GM19395 (cell line): ENCODE data around the gene UIMC1.
"Not testable (repeated sequence)": the region's sequence is repeated elsewhere in the genome, so short reads cannot be mapped to it uniquely, and the experiment has no call there.

Experiments
- ATAC-seq: cut with Tn5 transposase; IDR thresholded peaks from one replicate; pipeline ENCODE4 v1.9.1; 2021; ENCODE audit warnings: mild to moderate bottlenecking, moderate library complexity; ENCODE audit not compliant: unreplicated experiment

Gene UIMC1

GRCh38 chr5:176873541-176874172 is 132.9 kb downstream of the UIMC1 start:
- ATAC-seq = no peak

DNA sequence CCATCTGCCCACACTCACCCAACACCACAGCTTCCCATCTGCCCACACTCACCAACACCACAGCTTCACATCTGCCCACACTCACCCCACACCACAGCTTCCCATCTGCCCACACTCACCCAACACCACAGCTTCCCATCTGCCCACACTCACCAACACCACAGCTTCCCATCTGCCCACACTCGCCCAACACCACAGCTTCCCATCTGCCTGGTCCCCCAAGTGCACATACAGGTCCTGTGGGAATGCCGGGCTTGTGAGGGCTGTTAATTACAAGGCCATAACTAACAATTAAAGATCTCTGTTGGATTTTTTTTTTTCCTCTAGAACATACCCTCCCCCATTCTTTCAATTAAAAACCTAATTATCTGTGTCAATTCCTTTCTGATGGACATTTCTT is 133.6 kb downstream of the UIMC1 start:
- not testable (repeated sequence) for ATAC-seq

DNA sequence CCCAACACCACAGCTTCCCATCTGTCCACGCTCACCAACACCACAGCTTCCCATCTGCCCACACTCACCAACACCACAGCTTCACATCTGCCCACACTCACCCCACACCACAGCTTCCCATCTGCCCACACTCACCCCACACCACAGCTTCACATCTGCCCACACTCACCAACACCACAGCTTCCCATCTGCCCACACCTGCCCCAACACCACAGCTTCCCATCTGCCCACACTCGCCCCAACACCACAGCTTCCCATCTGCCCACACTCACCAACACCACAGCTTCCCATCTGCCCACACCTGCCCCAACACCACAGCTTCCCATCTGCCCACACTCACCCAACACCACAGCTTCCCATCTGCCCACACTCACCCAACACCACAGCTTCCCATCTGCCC is 134.0 kb downstream of the UIMC1 start:
- not testable (repeated sequence) for ATAC-seq

DNA sequence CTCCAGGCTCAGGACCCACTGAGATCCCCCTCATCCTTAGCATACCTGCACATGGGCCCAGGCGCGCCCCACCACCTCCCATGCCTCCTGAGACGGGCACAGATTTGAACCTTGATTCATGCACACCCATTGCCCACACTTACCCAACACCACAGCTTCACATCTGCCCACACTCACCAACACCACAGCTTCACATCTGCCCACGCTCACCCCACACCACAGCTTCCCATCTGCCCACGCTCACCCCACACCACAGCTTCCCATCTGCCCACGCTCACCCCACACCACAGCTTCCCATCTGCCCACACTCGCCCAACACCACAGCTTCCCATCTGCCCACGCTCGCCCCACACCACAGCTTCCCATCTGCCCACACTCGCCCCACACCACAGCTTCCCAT is 135.9 kb downstream of the UIMC1 start:
- not testable (repeated sequence) for ATAC-seq

GRCh38 chr5:176870110-176870591 is 136.4 kb downstream of the UIMC1 start:
- no peak for ATAC-seq

DNA sequence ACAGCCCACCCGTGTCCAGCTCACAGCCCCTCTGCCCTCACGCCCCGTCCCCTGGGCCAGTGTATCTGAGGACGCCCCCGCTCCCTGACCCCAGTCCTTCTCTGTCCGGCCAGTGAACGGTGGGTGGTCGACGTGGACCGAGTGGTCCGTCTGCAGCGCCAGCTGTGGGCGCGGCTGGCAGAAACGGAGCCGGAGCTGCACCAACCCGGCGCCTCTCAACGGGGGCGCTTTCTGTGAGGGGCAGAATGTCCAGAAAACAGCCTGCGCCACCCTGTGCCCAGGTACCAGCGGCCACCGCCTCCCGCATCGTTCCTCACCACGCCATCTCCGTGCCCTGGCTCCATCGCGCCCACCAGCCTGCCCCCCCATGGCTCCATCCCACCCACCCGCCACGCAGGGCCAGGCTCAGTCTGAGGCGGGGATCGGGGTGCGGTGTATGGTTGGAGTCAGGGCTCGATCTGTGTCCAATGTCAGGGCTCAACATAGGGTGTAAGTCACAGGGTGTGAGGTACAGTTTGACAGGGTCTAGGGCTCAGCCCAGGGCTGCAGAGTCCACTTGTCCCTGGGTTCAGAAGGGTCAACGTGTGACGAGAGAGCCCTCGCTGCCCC is 137.0 kb downstream of the UIMC1 start:
- ATAC-seq = no peak

GRCh38 chr5:176868731-176869130 is 137.8 kb downstream of the UIMC1 start:
- no peak for ATAC-seq

DNA sequence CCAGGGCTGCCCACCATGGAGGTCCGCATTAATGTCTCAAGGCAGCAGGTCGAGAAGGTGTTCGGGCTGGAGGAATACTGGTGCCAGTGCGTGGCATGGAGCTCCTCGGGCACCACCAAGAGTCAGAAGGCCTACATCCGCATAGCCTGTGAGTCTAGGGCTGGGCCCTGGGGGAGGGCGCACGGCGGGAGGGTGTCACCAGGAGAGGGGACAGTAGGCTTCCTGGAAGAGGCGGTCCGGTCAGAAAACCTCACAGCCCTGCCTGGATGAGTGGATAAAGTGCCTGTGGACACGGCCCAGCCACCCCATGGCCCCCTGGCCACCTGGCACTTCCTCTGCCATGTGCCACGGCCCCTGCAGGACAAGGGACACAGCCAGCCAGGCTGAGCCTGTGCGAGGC is 138.5 kb downstream of the UIMC1 start:
- no peak for ATAC-seq

DNA sequence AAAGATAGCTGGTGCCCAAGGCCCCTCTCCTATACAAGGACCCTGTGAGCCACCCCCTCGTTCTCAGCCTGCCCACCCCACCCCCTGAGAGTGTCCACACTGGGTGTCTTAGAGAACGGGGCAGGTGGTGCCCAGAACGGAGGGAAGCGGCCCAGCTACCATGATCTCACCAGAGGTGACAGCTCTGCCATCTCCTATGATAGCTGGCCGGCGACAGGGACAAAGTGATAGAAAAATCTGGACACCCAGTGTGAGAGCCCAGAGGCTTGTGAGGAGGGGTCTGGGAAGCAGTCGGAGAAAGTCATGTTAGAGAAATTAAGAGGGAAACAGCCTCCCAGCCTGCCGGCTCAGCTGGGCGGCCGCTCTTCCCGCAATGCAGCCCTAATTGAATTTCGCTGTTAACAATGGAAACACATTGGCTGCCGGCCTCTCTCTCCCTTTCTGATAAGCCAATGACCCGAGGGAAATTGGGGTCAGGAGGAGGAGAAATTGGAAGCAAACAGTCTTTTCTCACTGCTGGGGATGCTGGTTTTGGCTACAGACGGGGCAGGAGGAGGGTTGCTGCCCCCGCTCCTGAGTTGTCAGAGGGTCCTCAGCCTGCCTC is 139.8 kb downstream of the UIMC1 start:
- ATAC-seq = no peak

DNA sequence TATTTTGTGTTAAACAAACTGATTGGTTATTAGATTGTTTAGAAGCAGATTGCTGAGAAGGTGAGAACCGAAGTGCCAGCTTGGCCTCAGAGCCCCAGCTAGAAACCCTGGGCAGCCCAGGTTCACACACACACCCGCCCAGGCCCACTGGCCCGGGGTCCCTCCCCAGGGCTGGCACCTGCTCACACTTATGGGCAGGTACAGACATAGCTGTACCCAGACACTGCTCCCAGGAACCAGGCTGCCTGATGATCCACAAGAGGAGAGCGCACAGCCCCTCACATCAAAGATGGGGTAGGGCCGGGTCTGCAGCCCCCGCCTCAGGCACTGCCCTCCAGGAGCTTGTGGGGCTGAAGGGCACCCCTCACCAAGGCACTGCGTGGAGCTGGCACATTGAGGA is 140.6 kb downstream of the UIMC1 start:
- no peak for ATAC-seq

GRCh38 chr5:176864755-176865154 is 141.8 kb downstream of the UIMC1 start:
- no peak for ATAC-seq

- ATAC-seq = no peak
Measured at GRCh38 chr5:176863765-176864098, 142.8 kb downstream of the UIMC1 start.

- no peak for ATAC-seq
Measured at GRCh38 chr5:176863041-176863764, 143.4 kb downstream of the UIMC1 start.

DNA sequence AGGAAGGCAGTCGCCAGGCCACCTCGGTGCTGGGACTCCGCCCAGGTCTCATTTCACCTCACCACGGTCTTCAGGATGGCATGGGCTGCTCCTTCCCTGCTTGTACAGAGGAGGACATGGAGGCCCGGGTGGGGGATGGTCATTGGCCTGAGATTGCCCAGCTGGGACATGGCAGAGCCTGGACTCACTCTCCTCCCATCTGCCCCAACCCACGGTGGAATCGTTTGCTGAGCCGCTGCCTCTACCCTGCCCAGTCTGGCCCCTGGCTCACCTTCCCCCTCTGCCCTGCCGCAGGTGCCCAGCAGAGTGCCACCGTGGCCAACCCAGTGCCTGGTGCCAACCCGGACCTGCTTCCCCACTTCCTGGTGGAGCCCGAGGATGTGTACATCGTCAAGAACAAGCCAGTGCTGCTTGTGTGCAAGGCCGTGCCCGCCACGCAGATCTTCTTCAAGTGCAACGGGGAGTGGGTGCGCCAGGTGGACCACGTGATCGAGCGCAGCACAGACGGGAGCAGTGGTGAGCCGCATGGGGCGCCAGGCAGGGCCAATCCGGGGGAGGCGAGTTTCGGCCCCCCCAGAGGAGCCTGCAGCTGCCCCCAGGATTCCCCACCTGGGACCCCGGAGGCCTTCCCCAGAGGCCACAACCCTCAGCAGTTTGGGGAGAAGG is 144.1 kb downstream of the UIMC1 start:
- ATAC-seq = no peak

GRCh38 chr5:176861276-176861675 is 145.3 kb downstream of the UIMC1 start:
- ATAC-seq = no peak

GRCh38 chr5:176860381-176860780 is 146.2 kb downstream of the UIMC1 start:
- ATAC-seq = no peak

DNA sequence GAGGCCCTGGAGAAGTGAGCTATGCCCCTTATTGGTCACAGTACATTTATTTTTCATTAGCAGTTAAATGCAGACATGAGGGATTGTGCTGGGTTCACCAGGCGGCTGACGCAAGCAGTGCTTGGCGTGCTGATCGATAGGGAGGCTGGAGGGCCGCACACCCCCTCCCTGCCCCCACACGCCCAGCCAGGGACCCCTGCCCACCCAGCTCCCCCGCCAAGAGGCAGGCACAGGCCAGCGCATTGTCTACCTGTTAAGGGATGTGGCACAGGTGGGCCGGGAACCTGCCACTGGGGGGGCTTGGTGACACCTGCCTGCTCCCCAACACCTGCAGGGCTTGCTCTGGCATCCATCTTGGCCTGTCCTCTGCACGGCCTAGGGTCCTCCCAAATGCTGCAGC is 146.7 kb downstream of the UIMC1 start:
- no peak for ATAC-seq

GRCh38 chr5:176857894-176858273 is 148.7 kb downstream of the UIMC1 start:
- no peak for ATAC-seq

GRCh38 chr5:176857216-176857893 is 149.2 kb downstream of the UIMC1 start:
- ATAC-seq = no peak

DNA sequence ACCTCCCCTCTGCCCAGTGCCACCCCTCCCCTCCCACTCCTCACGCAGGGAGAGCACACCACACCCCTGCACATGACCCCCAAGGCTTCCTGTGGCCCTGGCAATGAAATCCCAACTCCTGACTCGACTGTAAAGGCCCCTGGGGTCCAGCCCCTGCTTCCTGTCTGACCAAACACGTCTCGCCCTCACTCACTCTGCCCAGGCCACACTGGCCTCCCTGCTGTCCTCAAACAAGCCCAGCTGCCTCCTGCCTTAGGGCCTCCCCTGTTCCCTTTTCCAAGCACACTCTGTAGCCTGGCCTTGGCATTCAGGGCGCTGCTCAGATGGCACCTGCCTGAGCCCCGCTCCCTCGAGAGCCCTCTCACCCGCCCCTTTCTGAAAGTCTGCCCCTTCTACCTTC is 149.8 kb downstream of the UIMC1 start:
- no peak for ATAC-seq

GRCh38 chr5:176855598-176855997 is 151.0 kb downstream of the UIMC1 start:
- ATAC-seq = no peak
